ENCODE results near the gene CALCOCO2. TPM values are rescaled to one million over a fixed set of nuclear protein-coding genes. Genes with fewer than 3 reads are reported as not detected.

CALCOCO2 gene
- total RNA-seq, 4 donors from 2014 or later, result 157 to 210 (median 183) TPM

GRCh38 chr17:48908047-48908843 is 77.4 kb downstream of the CALCOCO2 start, which contains the start of gene UBE2Z:
UBE2Z (plus strand) TSS chr17:48908407; CDS start chr17:48908504, 97 bp downstream.
- DNase-seq (ENCODE audit: extremely low spot score), result peak; percentile 99
- intact Hi-C loops (cut with DNase I), result loop anchor here (5.0 kb wide), 1 partner anchor 34 kb away; the partner anchor contains the start of gene SNF8
- TF ChIP-seq POLR2A (IDR thresholded peaks at IDR 0.05; ENCODE audit: low read depth) (peak; percentile 74), CTCF (IDR thresholded peaks at IDR 0.05) (peak in 1 of 3 experiments; percentile 22), POLR2AphosphoS5 (IDR thresholded peaks at IDR 0.05) (peak; percentile 92 to 98), EP300 (IDR thresholded peaks at IDR 0.05) (no peak)

GRCh38 chr17:48908853-48909394 is 78.1 kb downstream of the CALCOCO2 start:
- H3K4me1 ChIP-seq, result peaks cover 39 to 46% (median 43%) of the 10 kb centered on the region in 4 donors
- TF ChIP-seq CTCF (IDR thresholded peaks at IDR 0.05) (no peak), POLR2A (IDR thresholded peaks at IDR 0.05; ENCODE audit: low read depth) (no peak), EP300 (IDR thresholded peaks at IDR 0.05) (no peak), POLR2AphosphoS5 (IDR thresholded peaks at IDR 0.05) (no peak)
- 1% methylated on average over 33 of the region's 36 CpGs for WGBS
- intact Hi-C loops (cut with DNase I), result loop anchor here (5.0 kb wide), 1 partner anchor 33 kb away; the partner anchor contains the start of gene SNF8
- H3K27ac ChIP-seq (replicated peaks in 1 of 4), result peak overlapping the region; percentile 91 to 93 (median 92)
- H3K4me3 ChIP-seq, result peak overlapping the region; percentile 86 to 100 (median 96)
- H3K36me3 ChIP-seq, result peaks cover 0 to 34% (median 30%) of the 10 kb centered on the region in 4 donors
- no peaks in the 10 kb centered on the region for H3K27me3 ChIP-seq
- H3K9me3 ChIP-seq, result no peaks in the 10 kb centered on the region
- peak; percentile 92 for DNase-seq (ENCODE audit: extremely low spot score)

More at GRCh38 chr17:48908047-48908843, 77.4 kb downstream of the CALCOCO2 start, which contains the start of gene UBE2Z:
- peaks cover 39 to 45% (median 41%) of the 10 kb centered on the region in 4 donors for H3K4me1 ChIP-seq
- H3K27me3 ChIP-seq, result no peaks in the 10 kb centered on the region
- H3K36me3 ChIP-seq, result peaks cover 0 to 27% (median 25%) of the 10 kb centered on the region in 4 donors
- no peaks in the 10 kb centered on the region for H3K9me3 ChIP-seq
- H3K4me3 ChIP-seq, result peak within 1 kb of the TSS; percentile 86 to 100 (median 96)
- H3K27ac ChIP-seq (replicated peaks in 1 of 4), result peak within 1 kb of the TSS; percentile 91 to 93 (median 92)
- 0% methylated on average over 13 of the region's 81 CpGs for WGBS

GRCh38 chr17:48909783-48910182 is 78.9 kb downstream of the CALCOCO2 start:
- WGBS, result 55% methylated on average over 4 of the region's 4 CpGs
- Histone ChIP-seq H3K9me3 (no peaks in the 10 kb centered on the region), H3K27ac (replicated peaks in 1 of 4) (peak overlapping the region; percentile 91 to 93 (median 92)), H3K4me1 (peaks cover 39 to 53% (median 44%) of the 10 kb centered on the region in 4 donors), H3K36me3 (peaks cover 0 to 42% (median 38%) of the 10 kb centered on the region in 4 donors), H3K27me3 (no peaks in the 10 kb centered on the region), H3K4me3 (peak overlapping the region; percentile 86 to 100 (median 96))
- intact Hi-C loops (cut with DNase I), result loop anchor here (5.0 to 10.0 kb wide), 2 partner anchors 33 to 55 kb away; partner anchors contain the start of gene SNF8
- DNase-seq (ENCODE audit: extremely low spot score), result no peak
- TF ChIP-seq EP300 (IDR thresholded peaks at IDR 0.05), result no peak
- TF ChIP-seq POLR2AphosphoS5 (IDR thresholded peaks at IDR 0.05), result no peak
- TF ChIP-seq POLR2A (IDR thresholded peaks at IDR 0.05; ENCODE audit: low read depth), result no peak
- no peak for TF ChIP-seq CTCF (IDR thresholded peaks at IDR 0.05)

GRCh38 chr17:48910370-48910769 is 79.5 kb downstream of the CALCOCO2 start:
- peaks cover 0 to 44% (median 38%) of the 10 kb centered on the region in 4 donors for H3K36me3 ChIP-seq
- H3K27ac ChIP-seq (replicated peaks in 1 of 4), result no peak overlapping the region
- no peak for TF ChIP-seq CTCF (IDR thresholded peaks at IDR 0.05)
- no peak for TF ChIP-seq POLR2A (IDR thresholded peaks at IDR 0.05; ENCODE audit: low read depth)
- TF ChIP-seq POLR2AphosphoS5 (IDR thresholded peaks at IDR 0.05), result no peak
- no peak for TF ChIP-seq EP300 (IDR thresholded peaks at IDR 0.05)
- no peak for DNase-seq (ENCODE audit: extremely low spot score)
- intact Hi-C loops (cut with DNase I), result loop anchor here (10.0 kb wide), 1 partner anchor 56 kb away; no protein-coding TSS in a partner anchor
- peak overlapping the region in 1 of 4 donors; percentile 86 for H3K4me3 ChIP-seq
- no peaks in the 10 kb centered on the region for H3K9me3 ChIP-seq
- WGBS, result 71% methylated on average over 2 of the region's 2 CpGs
- peaks cover 39 to 59% (median 50%) of the 10 kb centered on the region in 4 donors for H3K4me1 ChIP-seq
- H3K27me3 ChIP-seq, result no peaks in the 10 kb centered on the region
